Stimulated activated CD4-positive, alpha-beta T cell treated with anti-CD3 and anti-CD28 coated beads, Interleukin-12 subunit alpha, Interleukin-12 subunit beta, amount 100 ng/mL, for 48 hours (primary cell): ENCODE measurements around the gene PRSS27.
"Not testable (repeated sequence)": the region's sequence is repeated elsewhere in the genome, so short reads cannot be mapped to it uniquely, and the experiment has no call there.

Experiments
- DNase-seq, 3 donors: peaks; one replicate each; pipeline ENCODE4 v3.0.0-alpha.2; 2020; ENCODE audit warnings: low read depth in 2 of 3, low spot score in 1 of 3

Gene PRSS27

DNA sequence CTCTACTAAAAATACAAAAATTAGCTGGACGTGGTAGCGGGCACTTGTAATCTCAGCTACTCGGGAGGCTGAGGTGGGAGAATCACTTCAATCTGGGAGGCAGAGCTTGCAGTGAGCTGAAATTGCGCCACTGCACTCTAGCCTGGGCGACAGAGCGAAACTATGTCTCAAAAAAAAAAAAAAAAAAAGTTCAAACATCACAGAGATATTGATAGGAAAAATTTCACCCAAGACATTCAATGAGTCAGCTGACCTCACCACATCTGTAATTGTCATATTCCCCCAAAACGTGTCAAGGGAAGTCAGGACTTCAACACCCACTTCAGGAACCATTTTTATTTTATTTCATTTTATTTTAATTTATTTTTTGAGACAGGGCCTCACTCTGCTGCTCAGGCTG lies 8.0 kb upstream of the PRSS27 start:
- DNase-seq: no peak

DNA sequence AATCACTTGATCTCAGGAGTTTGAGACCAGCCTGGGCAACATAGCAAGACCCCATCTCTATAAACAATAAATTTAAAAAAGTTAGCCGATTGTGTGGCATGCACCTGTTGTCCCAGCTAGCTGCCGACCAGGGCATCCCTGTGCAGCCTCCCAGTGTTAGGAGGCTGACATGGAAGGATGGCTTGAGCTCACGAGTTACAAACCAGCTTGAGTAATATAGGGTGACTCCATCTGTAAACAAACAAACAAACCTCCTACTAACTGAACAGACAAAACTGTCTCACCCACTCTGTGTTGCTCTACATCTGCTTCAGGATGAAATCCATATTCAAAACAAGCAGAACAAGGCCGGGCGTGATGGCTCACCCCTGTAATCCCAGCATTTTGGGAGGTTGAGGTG lies 6.9 kb upstream of the PRSS27 start:
- no peak for DNase-seq

GRCh38 chr16:2724816-2725348 lies 4.9 kb upstream of the PRSS27 start:
- no peak for DNase-seq

DNA sequence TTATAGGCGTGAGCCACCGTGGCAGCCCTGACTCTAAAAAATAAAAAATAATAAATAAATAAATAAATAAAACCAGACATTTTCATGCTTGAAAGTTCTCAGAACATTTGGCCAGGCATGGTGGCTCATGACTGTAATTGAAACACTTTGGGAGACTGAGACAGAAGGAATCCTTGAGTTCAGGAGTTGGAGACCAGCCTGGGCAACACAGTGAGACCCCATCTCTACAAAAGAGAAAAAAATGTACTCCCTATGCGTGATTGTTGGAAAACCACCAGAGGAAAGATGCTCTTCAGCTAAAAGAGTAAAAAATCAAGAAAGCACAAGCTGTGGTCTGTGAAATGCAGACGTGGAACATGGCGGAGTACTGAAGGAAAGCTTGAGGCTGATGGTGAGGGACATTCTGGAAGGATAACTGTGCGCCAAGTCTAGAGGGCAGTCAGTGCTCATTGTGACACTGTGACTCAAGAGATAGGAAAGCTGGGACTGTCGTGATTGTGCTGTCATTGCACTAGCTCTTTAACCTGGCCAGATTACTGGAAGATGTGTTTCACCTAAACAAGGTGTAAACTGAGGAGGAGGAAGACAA lies 4.2 kb upstream of the PRSS27 start:
- DNase-seq: no peak

DNA sequence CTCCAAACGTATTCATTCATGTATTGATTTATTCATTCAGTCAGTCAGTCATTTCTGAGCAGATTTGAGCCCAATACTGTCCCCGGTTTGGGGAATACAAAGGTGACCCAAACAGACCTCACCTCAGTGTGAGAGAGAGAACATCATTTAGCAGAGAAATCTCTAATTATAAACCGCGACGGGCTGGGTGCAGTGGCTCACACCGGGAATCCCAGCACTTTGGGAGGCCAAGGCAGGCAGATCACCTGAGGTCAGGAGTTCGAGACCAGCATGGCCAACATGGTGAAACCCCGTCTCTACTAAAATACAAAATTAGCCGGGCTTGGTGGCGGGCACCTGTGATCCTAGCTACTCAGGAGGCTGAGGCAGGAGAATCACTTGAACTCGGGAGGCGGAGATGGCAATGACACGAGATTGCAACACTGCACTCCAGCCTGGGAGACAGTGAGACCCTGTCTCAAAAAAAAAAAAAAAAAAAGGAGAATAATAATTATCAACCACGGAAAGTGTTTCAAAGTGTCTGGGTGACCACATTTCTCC lies 1.7 kb upstream of the PRSS27 start:
- DNase-seq: not testable (repeated sequence)

- DNase-seq: peak; percentile 78 to 88 (median 85)
Measured at GRCh38 chr16:2720719-2721633, 952 bp upstream of the PRSS27 start.

- no peak for DNase-seq
Measured at GRCh38 chr16:2719328-2720063, 528 bp downstream of the PRSS27 start.

GRCh38 chr16:2717383-2718263 lies 2.4 kb downstream of the PRSS27 start:
- DNase-seq: no peak

DNA sequence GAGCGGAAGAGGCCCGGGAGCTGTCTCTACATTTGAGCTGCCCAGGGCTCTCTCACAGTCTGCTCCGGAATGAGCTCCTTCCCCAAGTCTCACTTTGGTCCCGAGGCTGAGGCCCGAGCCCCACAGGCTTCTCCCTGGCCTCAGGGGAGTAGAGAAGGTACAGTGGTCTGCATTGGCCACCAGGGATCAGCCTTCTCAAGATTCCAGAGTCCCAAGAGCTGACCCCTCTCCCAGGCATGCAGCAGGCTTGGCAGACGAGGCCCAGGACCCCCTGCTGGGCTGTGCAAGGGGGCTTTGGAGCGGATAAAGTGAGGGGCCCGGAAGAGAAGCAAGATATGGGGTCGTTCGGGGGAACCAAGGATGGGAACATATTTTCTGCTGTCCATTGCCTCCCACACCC lies 3.1 kb downstream of the PRSS27 start:
- no peak for DNase-seq

DNA sequence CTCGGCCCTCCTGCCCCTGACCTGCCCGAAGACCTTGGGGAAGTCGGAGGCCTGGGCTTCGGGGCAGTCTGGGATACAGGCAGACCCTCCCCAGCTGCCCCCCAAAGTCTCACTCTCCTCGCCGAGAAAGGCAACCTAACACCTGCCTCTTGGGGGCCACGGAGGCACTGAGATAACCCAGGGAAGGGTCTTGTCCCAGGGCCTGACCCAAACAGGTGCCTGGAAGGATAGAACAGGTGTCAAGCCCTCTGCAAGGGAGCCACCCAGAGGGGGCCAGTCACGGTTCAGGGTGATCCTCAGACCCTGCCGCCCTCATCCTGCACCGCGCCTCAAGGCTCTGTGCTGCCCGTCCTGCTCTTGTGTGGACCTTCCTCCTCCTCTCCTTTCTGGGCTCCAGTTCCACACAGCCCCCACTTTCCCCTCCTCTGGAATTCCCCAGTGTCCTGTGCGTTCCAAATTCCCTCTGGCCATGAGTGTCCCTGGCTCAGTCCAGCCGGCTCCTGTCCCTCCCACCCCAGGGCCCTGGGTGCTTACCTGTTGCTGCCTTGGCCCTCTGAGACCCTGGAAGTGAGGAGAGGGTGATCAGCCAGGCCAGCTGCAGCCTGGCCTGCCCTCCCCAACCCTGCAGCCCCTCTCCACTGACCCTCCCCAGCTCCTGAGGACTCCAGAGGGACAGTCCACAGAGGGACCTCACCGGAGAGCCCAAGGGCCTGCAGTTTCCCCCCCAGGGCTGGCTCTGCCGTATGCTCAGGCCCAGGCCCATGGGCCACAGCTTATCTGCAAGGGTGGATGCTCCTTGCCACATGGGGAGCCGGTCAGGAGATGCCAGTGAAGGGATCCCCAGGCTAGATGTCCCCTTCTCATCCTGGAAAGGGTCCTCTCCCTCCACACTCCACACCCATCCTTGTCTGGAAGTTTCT lies 3.8 kb downstream of the PRSS27 start:
- no peak for DNase-seq

GRCh38 chr16:2715519-2715918 lies 4.5 kb downstream of the PRSS27 start:
- peak; percentile 59 to 68 (median 62) for DNase-seq

DNA sequence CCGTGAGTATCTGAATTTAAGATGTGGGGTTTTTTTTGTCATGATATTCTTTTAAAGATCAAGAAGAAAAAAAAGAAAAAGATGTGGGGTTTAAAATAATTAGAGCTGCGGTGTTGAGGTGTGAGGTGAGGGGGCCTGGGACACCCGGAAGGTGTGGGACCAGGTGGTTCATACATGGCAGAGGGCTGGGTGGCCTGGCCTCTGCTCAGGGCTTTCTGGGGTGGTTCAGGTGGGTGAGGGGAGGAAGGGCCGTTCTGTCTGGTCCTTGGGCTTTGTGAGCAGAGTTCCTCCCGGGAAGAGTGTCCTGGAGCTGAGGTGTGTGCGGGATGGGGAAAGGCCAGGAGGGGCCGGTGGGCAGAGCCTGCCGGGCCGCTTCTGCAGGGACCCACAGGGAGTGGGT lies 5.0 kb downstream of the PRSS27 start:
- no peak for DNase-seq

DNA sequence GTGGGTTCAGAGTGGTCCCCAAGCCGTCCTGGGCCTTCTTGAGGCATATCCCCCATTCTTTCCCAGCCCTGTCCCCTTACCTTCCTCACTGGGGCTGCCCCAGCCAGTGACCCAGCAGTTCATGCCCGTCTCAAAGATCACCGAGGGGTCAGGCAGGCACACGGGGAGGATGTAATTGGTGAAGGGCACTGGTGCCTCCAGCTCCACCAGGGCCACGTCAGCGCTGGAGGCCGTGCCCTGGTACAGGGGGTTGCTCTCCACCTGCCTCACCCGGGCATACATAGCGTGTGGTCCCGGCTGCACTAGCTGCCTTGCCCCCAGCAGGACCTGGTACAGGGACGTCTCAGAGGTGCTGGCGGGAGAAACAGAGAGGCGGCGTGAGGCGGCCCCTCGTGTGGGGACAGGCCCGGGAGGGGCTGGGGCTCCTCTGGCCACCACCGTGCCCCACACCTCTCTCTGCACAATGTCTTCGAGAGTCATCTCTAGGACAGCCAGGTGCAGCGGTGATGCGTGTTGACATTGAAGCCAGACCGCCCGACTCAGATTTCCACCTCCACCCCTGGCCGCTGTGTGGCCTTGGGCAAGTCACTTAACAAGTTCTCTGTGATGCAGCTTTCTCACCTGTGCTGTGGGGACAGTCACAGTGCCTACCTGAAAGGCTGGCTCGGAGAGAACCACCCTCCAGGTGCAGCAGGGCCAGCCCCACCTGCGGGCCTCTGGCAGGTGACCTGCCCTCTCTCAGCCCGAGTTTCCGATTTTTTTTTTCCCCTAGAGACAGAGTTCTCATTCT lies 5.8 kb downstream of the PRSS27 start:
- DNase-seq: no peak

- DNase-seq: no peak
Measured at GRCh38 chr16:2713523-2713922, 6.5 kb downstream of the PRSS27 start.

GRCh38 chr16:2712546-2712945 lies 7.5 kb downstream of the PRSS27 start:
- DNase-seq: no peak

DNA sequence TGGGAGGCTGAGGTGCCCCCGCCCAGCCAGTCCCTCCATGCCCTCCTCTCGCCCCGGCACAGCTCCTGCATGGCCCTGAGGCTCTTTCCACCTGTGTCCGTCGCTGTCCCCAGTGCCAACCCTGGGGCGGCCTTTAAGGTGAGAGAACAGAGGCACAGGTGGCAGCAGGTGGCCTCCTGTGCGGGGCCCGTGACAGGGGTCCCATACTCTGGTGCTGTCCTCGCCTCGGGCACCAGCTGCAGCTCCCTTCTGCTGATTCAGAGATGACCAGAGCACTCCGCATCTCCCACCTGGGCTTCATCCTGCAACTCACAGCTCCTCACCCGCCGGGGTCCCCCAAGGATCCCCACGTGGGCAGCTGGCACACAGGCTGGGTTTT lies 8.0 kb downstream of the PRSS27 start:
- DNase-seq: no peak

DNA sequence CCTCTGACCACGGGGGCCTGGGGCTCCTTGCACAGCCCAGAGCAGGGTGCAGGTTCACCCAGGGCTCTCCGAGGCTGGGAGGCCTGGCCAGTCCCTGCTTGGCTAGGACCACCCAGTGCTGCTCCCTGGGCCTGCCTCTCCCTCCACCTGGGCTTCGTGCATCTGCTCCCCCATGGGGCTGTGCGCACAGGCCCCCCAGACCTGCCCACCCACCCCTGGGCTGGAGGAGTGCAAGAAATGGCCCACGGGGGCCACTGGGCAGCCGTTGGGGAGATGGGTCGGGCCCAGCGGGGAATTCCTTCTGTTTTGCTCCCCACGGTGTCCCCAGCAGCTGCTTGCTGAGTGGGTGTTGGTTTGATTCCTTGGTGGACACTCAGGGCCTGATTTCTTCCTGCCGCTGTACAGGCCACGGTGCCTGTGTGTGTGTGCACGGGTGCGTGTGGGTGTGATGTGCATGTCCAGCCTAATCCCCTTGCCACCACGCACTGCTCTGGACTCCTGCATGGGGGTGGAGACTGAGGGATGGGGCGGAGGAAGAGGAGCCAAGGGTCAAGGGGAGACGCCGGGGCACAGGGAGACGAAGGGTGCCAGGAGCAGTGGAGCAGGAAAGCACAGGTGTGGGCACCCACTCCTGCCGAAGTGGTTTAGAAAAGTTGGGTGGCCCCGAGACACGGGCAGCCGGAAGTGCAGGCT lies 8.5 kb downstream of the PRSS27 start:
- no peak for DNase-seq

DNA sequence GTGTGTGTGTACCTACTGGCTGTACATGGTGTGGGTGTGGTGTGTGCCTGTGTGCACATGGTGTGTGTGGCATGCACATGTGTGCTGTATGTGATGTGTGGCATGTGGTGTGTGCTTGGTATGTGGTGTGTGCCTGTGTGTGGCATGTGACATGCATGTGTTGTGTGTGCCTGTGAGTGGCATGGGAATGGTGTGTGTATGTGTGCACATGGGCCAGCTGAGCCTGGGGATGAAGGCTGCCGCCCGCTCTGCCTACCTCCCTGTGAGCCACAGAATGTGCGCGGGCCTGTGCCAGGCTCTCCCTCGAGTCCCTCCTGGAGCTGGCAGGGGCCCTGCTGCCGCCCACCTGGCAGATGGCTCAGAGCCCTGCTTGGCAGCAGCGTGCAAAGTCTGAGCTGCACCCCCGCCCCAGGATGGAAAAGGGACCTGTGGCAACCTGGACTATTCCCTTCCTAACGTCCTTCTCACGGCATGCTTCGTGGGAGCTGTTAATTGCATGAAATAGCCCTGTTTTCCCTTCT lies 9.3 kb downstream of the PRSS27 start:
- no peak for DNase-seq
